Pancreas (tissue), 10 donors: Measurements from ENCODE around the gene HEPHL1. TPM values are rescaled to one million over a fixed set of nuclear protein-coding genes. Genes with fewer than 3 reads are reported as not detected.

Source experiments
- ATAC-seq, 4 donors: fragments of 200-7000 bp; cut with Tn5 transposase; one replicate each; pipeline versions ENCODE4 v1.8.0 to v1.9.1; 2020; ENCODE audit warnings: mild to moderate bottlenecking in 4 of 4, moderate library complexity in 4 of 4
- DNase-seq, 6 donors: peaks; one replicate each; pipeline ENCODE4 v3.0.0-alpha.2; 2020
- FAIRE-seq: peaks from 2 replicates; lab custom pipeline; 2012; peaks lifted over from hg19 to GRCh38; lab: Jason Lieb, UNC
- H3K27ac ChIP-seq, 4 donors: fragments of 200-600 bp; sonication (generic); 1 replicate in 3 of 4; 2 replicates in 1 of 4; pipeline versions ENCODE4 v1.5.0 to v1.8.0; 2020
- H3K27me3 ChIP-seq, 4 donors: fragments of 200-600 bp; one replicate each; pipeline ENCODE4 v1.8.0; 2021
- H3K36me3 ChIP-seq, 3 donors: fragments of 200-600 bp; sonication (generic) in 1 of 3; one replicate each; pipeline versions ENCODE4 v1.5.0 to v1.8.0; 2020 to 2021
- H3K4me1 ChIP-seq, 3 donors: fragments of 200-600 bp; one replicate each; pipeline ENCODE4 v1.8.0; 2021
- H3K4me3 ChIP-seq, 4 donors: fragments of 200-600 bp; sonication (generic) in 2 of 4; one replicate each; pipeline versions ENCODE4 v1.5.0 to v1.8.0; 2020 to 2021
- H3K9me3 ChIP-seq, 4 donors: fragments of 200-600 bp; one replicate each; pipeline ENCODE4 v1.8.0; 2021
- WGBS, 2 donors: extraction: QIAGEN DNeasy Blood & Tissue Kit; methylation state at CpG; one replicate each; pipeline ENCODE4 v1.1.7; 2013; 5-methylcytosine and 5-hydroxymethylcytosine counted together
- intact Hi-C, 3 donors: fragments of 100-400 bp; cut with DNase I; formaldehyde crosslinking; loops; one replicate each; pipeline versions ENCODE4 v1.11.1 to v1.14.2; 2022
- polyA plus RNA-seq, 2 donors: library from polyadenylated mRNA; stranded (reverse); fragments of 200-250 nt; gene quantifications; one replicate each; pipeline ENCODE4 v1.2.3, GENCODE V29; 2013
- total RNA-seq, 6 donors: library from RNA; stranded (reverse); fragmentation: NEBNext Ultra II Directional in 4 of 6; extraction: Animal tissue kit (Norgen Biotek cat#: 25700) in 4 of 6; gene quantifications; one replicate each; pipeline versions ENCODE4 v1.2.1 to v1.2.4, GENCODE V29; 2021 to 2023
- TF ChIP-seq, protein P1 (sequence below), 4 donors: fragments of 200-600 bp; sonication (generic) in 3 of 4; IDR thresholded peaks; one replicate each; pipeline versions ENCODE4 v1.5.0 to v1.8.0; 2021; ENCODE audit warnings: antibody characterized with exemption in 4 of 4
- donor health status: healthy with polysubstance abuse.
- donor health status: DM: no; HTN: no; CAD: no; lungs with moderate emphysema.
- donor health status: DM: no; HTN: no; CAD: no.
- donor health status: control.
- donor health status: control.
- donor health status: Bipolar disorder and iron deficiency.
- donor health status: DM: yes; HTN: yes; CAD: no.
- donor health status: DM: no; HTN: no; CAD: no.
- donor health status: DM: no; HTN: no; CAD: no.
- donor health status: DM: yes; HTN: yes; CAD: no.

HEPHL1 gene
- total and polyA plus RNA-seq, 8 donors: not detected

DNA sequence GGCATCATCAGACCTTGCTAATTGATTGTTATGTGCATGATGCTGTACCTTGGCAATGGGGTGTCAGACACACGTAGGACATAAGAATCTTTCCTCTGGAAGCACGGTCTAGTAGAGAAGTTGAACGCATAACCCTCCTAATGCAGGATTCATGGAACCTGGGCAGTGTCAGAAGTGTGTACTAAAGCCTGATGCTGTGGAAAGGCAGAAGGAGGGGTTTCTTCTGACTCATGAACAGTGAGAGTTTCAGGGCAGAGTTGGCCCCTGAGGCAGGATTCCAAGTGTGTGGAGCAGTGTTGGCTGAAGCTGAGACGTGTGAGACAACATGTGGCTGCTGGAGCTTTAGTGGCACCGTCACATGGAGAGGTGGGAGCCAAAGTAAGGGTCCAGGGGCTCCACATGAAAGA lies 111.0 kb downstream of the HEPHL1 start:
- Histone ChIP-seq H3K27me3 (no peaks in the 10 kb centered on the region), H3K4me1 (peaks cover 4 to 30% (median 4%) of the 10 kb centered on the region in 3 donors), H3K9me3 (no peaks in the 10 kb centered on the region), H3K4me3 (no peak overlapping the region), H3K36me3 (no peaks in the 10 kb centered on the region), H3K27ac (no peak overlapping the region)
- no peak for DNase-seq
- intact Hi-C loops: no loop called here
- WGBS, 2 donors: 73 to 83% methylated on average over 5 of the region's 5 CpGs
- no peak for FAIRE-seq
- no peak for ATAC-seq
- TF ChIP-seq, protein P1, sequence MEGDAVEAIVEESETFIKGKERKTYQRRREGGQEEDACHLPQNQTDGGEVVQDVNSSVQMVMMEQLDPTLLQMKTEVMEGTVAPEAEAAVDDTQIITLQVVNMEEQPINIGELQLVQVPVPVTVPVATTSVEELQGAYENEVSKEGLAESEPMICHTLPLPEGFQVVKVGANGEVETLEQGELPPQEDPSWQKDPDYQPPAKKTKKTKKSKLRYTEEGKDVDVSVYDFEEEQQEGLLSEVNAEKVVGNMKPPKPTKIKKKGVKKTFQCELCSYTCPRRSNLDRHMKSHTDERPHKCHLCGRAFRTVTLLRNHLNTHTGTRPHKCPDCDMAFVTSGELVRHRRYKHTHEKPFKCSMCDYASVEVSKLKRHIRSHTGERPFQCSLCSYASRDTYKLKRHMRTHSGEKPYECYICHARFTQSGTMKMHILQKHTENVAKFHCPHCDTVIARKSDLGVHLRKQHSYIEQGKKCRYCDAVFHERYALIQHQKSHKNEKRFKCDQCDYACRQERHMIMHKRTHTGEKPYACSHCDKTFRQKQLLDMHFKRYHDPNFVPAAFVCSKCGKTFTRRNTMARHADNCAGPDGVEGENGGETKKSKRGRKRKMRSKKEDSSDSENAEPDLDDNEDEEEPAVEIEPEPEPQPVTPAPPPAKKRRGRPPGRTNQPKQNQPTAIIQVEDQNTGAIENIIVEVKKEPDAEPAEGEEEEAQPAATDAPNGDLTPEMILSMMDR (IDR thresholded peaks at IDR 0.05): no peak

DNA sequence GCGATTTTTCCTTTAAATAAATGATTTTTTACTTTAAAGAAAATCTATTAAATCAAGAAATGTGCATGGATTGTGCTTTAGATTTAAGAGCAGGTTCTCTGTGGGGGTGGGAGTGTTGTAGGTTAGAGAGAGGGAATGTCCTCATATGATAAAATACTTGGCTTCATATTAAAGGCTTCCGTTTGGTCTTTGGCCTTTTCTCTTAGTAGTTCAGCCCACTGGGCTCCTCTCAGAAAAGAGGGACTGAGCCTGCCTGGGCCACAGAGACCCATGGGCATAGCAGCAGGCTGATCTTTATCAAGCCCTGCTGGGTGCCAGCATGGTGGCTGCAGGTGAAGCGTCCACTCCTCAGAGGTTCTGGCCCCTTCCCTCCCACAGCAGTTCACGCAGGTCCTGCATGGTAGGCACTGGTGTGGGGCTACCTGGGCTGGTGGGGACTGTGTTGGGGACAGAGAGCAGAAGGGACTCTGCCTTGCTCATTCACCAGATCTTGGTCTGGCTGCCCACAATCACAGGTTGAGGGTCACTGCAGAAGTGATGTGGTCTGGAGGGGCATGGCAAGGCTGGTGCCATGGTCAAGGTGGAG lies 111.8 kb downstream of the HEPHL1 start:
- H3K36me3 ChIP-seq: no peaks in the 10 kb centered on the region
- FAIRE-seq (no peak), DNase-seq (peak in 1 of 6 donors; percentile 53), ATAC-seq (no peak)
- H3K4me1 ChIP-seq: peaks cover 1 to 30% (median 1%) of the 10 kb centered on the region in 3 donors
- H3K4me3 ChIP-seq: no peak overlapping the region
- H3K27me3 ChIP-seq: no peaks in the 10 kb centered on the region
- intact Hi-C loops: no loop called here
- H3K9me3 ChIP-seq: no peaks in the 10 kb centered on the region
- 89 to 94% methylated on average over 4 of the region's 4 CpGs for WGBS, 2 donors
- TF ChIP-seq, protein P1 (IDR thresholded peaks at IDR 0.05): no peak
- no peak overlapping the region for H3K27ac ChIP-seq

DNA sequence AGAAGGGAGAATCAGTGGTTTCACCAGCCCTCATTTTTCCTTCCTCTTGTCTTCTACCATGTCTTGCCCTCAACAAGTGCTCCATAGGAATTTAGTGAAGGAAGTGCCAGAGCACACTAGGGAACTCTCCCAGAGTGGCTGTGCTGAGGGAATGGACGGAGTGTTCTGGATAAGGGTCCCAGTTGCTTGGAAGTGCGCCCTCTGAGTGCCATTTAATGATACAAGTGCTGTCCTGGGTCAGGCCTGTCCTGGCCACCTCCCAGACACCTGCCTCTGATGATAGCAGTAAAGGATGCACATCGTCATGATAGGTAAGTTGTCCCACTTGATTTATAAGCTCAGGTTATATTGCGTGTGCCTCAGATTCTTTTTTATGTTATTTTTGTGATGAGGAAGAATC lies 112.6 kb downstream of the HEPHL1 start:
- Histone ChIP-seq H3K4me3 (no peak overlapping the region), H3K27me3 (no peaks in the 10 kb centered on the region), H3K27ac (no peak overlapping the region), H3K9me3 (no peaks in the 10 kb centered on the region), H3K4me1 (peaks cover 0 to 30% (median 0%) of the 10 kb centered on the region in 3 donors), H3K36me3 (no peaks in the 10 kb centered on the region)
- intact Hi-C loops: no loop called here
- ATAC-seq (no peak), FAIRE-seq (no peak), DNase-seq (no peak)
- 84 to 98% methylated on average over 4 of the region's 4 CpGs for WGBS, 2 donors
- TF ChIP-seq, protein P1 (IDR thresholded peaks at IDR 0.05): no peak

DNA sequence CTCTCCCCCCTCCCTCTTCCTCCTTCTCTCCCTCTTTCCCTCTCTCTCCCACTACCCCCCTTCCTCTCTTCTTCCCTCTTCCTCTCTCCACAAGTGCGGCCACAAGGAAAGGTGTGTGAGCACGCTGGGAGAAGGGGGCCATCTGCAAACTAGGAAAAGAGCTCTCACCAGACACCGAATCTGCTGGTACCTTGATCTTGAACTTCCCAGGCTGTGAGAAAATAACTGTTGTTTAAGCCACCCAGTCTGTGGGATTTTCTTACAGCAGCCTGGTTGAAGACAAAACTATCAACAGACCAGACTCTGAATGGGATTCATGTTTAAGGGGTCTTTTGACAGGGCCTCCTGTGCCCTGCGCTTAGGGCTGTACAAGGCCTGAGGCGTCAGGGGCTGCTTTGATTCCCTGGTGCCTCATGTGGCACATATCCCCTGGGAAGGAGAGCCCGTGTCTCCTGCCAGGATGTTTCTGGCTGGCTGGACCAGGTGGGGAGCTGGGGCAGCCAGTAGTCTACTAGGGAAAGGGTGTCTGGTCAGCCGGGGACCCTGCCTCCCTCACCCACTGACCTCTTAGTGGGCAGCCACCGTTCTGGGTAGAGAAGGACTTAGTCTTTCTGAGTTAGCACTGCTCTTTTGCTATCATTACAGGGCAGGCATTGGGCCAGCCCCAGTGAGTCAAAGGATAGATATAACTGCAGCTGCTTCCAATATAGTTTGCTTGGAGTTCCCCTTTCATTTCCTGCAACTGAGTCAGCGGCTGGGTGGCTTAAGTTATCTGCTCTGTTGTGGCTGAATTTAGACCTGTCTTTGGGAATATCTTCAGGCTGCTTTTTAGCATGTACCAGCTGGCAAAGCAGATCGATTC lies 113.7 kb downstream of the HEPHL1 start:
- Histone ChIP-seq H3K27ac (peak overlapping the region in 2 of 4 donors; percentile 57 to 61), H3K4me3 (no peak overlapping the region), H3K36me3 (no peaks in the 10 kb centered on the region), H3K27me3 (no peaks in the 10 kb centered on the region), H3K4me1 (peaks cover 0 to 30% (median 0%) of the 10 kb centered on the region in 3 donors), H3K9me3 (no peaks in the 10 kb centered on the region)
- FAIRE-seq (no peak), ATAC-seq (peak; percentile 51 to 82 (median 68)), DNase-seq (peak in 4 of 6 donors; percentile 24 to 61 (median 50))
- intact Hi-C loops: no loop called here
- 64 to 73% methylated on average over 9 to 10 of the region's 10 CpGs for WGBS, 2 donors
- TF ChIP-seq, protein P1 (IDR thresholded peaks at IDR 0.05): no peak
